CD14-positive monocyte (primary cell): ENCODE data around the gene QTRT2. TPM values are rescaled to one million over a fixed set of nuclear protein-coding genes. Genes with fewer than 3 reads are reported as not detected.

Experiments used
- DNase-seq, 3 donors: peaks; one replicate each; pipeline ENCODE4 v3.0.0-alpha.2; 2011 to 2022
- H2AFZ ChIP-seq: 2 replicates; pipeline ENCODE4 v1.6.0; 2012; ENCODE audit warnings: mild to moderate bottlenecking, low read depth, low read length, inconsistent platforms; ENCODE audit not compliant: insufficient read depth, poor library complexity, severe bottlenecking
- H3K27ac ChIP-seq, 2 donors: 1 replicate in 1 of 2; 2 replicates in 1 of 2; pipeline ENCODE4 v1.5.1; 2012 to 2013; ENCODE audit warnings: low read length in 2 of 2, control low read depth in 1 of 2, inconsistent platforms in 1 of 2, low read depth in 1 of 2, mild to moderate bottlenecking in 1 of 2
- H3K27me3 ChIP-seq, 2 donors: one replicate each; pipeline versions ENCODE4 v1.6.0 to v1.6.1; 2011 to 2013; ENCODE audit warnings: low read length in 2 of 2; ENCODE audit not compliant: control insufficient read depth in 2 of 2, insufficient read depth in 2 of 2
- H3K36me3 ChIP-seq, 2 donors: replicated peaks in 1 of 2; 1 replicate in 1 of 2; 2 replicates in 1 of 2; pipeline versions ENCODE4 v1.5.1 to v1.6.1; 2012 to 2013; ENCODE audit warnings: low read length in 2 of 2, control low read depth in 1 of 2, inconsistent platforms in 1 of 2, mild to moderate bottlenecking in 1 of 2; ENCODE audit not compliant: insufficient read depth in 2 of 2, control insufficient read depth in 1 of 2
- H3K4me1 ChIP-seq, 2 donors: 1 replicate in 1 of 2; 2 replicates in 1 of 2; pipeline versions ENCODE4 v1.5.1 to v1.6.1; 2012 to 2013; ENCODE audit warnings: low read length in 2 of 2, control low read depth in 1 of 2, inconsistent platforms in 1 of 2, mild to moderate bottlenecking in 1 of 2, moderate library complexity in 1 of 2; ENCODE audit not compliant: insufficient read depth in 2 of 2, control insufficient read depth in 1 of 2
- H3K4me2 ChIP-seq: replicated peaks from 2 replicates; pipeline ENCODE3; 2012; ENCODE audit warnings: low read length, moderate library complexity, mild to moderate bottlenecking; ENCODE audit not compliant: poor library complexity, severe bottlenecking; ENCODE audit errors: extremely low read depth
- H3K4me3 ChIP-seq, 3 experiments: fragments of 200-600 bp in 1 of 3; sonication (generic) in 1 of 3; replicated peaks in 1 of 3; 1 replicate in 2 of 3; 2 replicates in 1 of 3; pipeline ENCODE4 v1.5.1; 2011 to 2013; ENCODE audit warnings: low read length in 3 of 3, mild to moderate bottlenecking in 3 of 3, control low read depth in 2 of 3, low read depth in 2 of 3, inconsistent platforms in 1 of 3, moderate library complexity in 1 of 3
- H3K79me2 ChIP-seq: 2 replicates; pipeline ENCODE4 v1.6.0; 2012; ENCODE audit warnings: mild to moderate bottlenecking, control low read depth, inconsistent platforms, low read length, moderate library complexity; ENCODE audit not compliant: insufficient read depth
- H3K9ac ChIP-seq: 2 replicates; pipeline ENCODE4 v1.6.0; 2017; ENCODE audit warnings: low read length, mild to moderate bottlenecking; ENCODE audit not compliant: insufficient read depth, poor library complexity, severe bottlenecking
- H3K9me3 ChIP-seq, 2 donors: replicated peaks in 1 of 2; 1 replicate in 1 of 2; 2 replicates in 1 of 2; pipeline versions ENCODE4 v1.5.1 to v1.6.1; 2012 to 2013; ENCODE audit warnings: low read length in 2 of 2, control low read depth in 1 of 2; ENCODE audit not compliant: control insufficient read depth in 1 of 2, insufficient read depth in 1 of 2
- H4K20me1 ChIP-seq: 2 replicates; pipeline ENCODE4 v1.6.0; 2012; ENCODE audit warnings: mild to moderate bottlenecking, low read length, control low read depth, moderate library complexity; ENCODE audit not compliant: insufficient read depth
- H3K27ac Mint-ChIP-seq, 7 donors: one replicate each; pipeline ENCODE4 v1.8.0; 2020; ENCODE audit warnings: mild to moderate bottlenecking in 7 of 7, mixed read lengths in 7 of 7, moderate library complexity in 6 of 7, inconsistent platforms in 2 of 7
- H3K27me3 Mint-ChIP-seq, 3 donors: one replicate each; pipeline ENCODE4 v1.8.0; 2021 to 2022; ENCODE audit warnings: low read depth in 3 of 3, mild to moderate bottlenecking in 3 of 3, mixed read lengths in 3 of 3, moderate library complexity in 3 of 3, inconsistent platforms in 1 of 3
- H3K36me3 Mint-ChIP-seq, 2 donors: one replicate each; pipeline ENCODE4 v1.8.0; 2020; ENCODE audit warnings: mixed read lengths in 2 of 2, inconsistent platforms in 1 of 2, mild to moderate bottlenecking in 1 of 2
- H3K4me1 Mint-ChIP-seq: one replicate; pipeline ENCODE4 v1.8.0; 2020; ENCODE audit warnings: mild to moderate bottlenecking, mixed read lengths
- H3K4me3 Mint-ChIP-seq, 2 donors: one replicate each; pipeline ENCODE4 v1.8.0; 2020; ENCODE audit warnings: mild to moderate bottlenecking in 2 of 2, mixed read lengths in 2 of 2, moderate library complexity in 1 of 2
- H3K9me3 Mint-ChIP-seq, 7 donors: one replicate each; pipeline ENCODE4 v1.8.0; 2020 to 2022; ENCODE audit warnings: mixed read lengths in 7 of 7, mild to moderate bottlenecking in 6 of 7, moderate library complexity in 6 of 7, inconsistent platforms in 2 of 7
- WGBS: methylation state at CpG from one replicate; pipeline ENCODE4 v1.1.5; 2013; ENCODE audit warnings: missing lambda C conversion rate; ENCODE audit not compliant: insufficient coverage; 5-methylcytosine and 5-hydroxymethylcytosine counted together
- intact Hi-C, 2 donors: fragments of 100-400 bp; cut with micrococcal nuclease; formaldehyde crosslinking; loops; one replicate each; pipeline versions ENCODE4 v1.15.0 to v1.15.1; 2023
- polyA plus RNA-seq, 3 donors: library from polyadenylated mRNA; depleted of rRNA in 1 of 3; unstranded in 2 of 3; stranded (reverse) in 1 of 3; fragments of 300-500 nt in 2 of 3; fragments of >200 nt in 1 of 3; fragmentation: Illumina TruSeq in 2 of 3; gene quantifications; 1 replicate in 2 of 3; 2 replicates in 1 of 3; pipeline ENCODE4 v1.2.3, GENCODE V29; 2012 to 2021
- TF ChIP-seq, protein P1 (sequence below): fragments of 200-600 bp; IDR thresholded peaks from one replicate; pipeline ENCODE4 v1.8.0; 2022; ENCODE audit warnings: antibody characterized with exemption, mild to moderate bottlenecking

Gene QTRT2
- polyA plus RNA-seq, 3 donors, result 14.5 to 16.7 (median 15.9) TPM

DNA sequence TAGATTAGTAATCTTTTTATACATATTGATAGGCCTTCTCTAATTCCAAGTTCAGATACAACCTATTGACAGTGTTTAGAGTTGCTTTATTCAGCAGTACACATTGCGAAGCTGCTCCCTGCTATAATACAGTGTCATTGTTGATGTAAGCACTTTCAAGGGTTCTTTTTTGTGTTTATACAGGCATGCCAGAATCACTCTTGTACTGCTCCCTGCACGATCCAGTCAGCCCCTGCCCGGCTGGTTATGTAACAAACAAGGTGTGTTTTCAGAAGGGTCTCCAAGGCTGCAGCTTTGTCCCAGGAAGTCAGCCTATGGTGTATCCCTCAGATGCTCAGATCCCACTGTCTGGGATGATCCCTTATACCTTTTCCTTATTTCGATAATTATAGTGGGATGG, 11.3 kb downstream of the QTRT2 start:
- H3K27me3 Mint-ChIP-seq, result peaks cover 0 to 2% (median 0%) of the 10 kb centered on the region in 3 donors
- no peak overlapping the region for H3K4me3 Mint-ChIP-seq
- no peak overlapping the region for H3K9ac ChIP-seq
- WGBS, result 100% methylated on average over 2 of the region's 4 CpGs
- TF ChIP-seq, protein P1, sequence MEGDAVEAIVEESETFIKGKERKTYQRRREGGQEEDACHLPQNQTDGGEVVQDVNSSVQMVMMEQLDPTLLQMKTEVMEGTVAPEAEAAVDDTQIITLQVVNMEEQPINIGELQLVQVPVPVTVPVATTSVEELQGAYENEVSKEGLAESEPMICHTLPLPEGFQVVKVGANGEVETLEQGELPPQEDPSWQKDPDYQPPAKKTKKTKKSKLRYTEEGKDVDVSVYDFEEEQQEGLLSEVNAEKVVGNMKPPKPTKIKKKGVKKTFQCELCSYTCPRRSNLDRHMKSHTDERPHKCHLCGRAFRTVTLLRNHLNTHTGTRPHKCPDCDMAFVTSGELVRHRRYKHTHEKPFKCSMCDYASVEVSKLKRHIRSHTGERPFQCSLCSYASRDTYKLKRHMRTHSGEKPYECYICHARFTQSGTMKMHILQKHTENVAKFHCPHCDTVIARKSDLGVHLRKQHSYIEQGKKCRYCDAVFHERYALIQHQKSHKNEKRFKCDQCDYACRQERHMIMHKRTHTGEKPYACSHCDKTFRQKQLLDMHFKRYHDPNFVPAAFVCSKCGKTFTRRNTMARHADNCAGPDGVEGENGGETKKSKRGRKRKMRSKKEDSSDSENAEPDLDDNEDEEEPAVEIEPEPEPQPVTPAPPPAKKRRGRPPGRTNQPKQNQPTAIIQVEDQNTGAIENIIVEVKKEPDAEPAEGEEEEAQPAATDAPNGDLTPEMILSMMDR, result no peak
- H3K27me3 ChIP-seq, result no peaks in the 10 kb centered on the region
- no peak for DNase-seq
- H3K4me1 ChIP-seq, result no peaks in the 10 kb centered on the region
- H4K20me1 ChIP-seq, result peaks cover 62% of the 10 kb centered on the region
- H2AFZ ChIP-seq, result no peak overlapping the region
- H3K4me1 Mint-ChIP-seq, result no peaks in the 10 kb centered on the region
- H3K9me3 Mint-ChIP-seq, result no peaks in the 10 kb centered on the region
- no peak overlapping the region for H3K4me2 ChIP-seq
- H3K36me3 ChIP-seq, result peaks cover 73 to 89% of the 10 kb centered on the region in 2 donors
- peaks cover 73 to 84% of the 10 kb centered on the region in 2 donors for H3K36me3 Mint-ChIP-seq
- H3K9me3 ChIP-seq, result no peaks in the 10 kb centered on the region
- intact Hi-C loops, result no loop called here
- H3K79me2 ChIP-seq, result peaks cover 55% of the 10 kb centered on the region
- no peak overlapping the region for H3K27ac ChIP-seq
- H3K4me3 ChIP-seq, result no peak overlapping the region
- no peak overlapping the region for H3K27ac Mint-ChIP-seq

DNA sequence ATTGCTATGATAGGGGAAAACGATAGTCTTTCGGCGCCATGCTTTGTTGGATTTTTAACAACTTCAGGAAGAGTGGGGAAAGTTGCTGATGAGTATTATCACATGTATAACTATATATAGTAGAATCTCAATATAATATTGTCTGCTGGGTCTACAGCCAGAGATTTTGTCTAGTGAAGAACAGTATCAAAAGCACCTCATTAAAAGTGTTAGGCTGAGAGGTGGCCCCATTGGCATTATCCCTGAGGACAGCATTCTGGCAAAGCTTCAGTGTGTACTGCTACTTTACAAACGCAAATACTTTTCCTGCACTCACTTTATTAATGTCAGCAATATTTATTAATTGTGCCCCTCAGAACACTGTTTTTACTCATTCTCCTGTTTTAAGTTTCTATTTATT, 11.8 kb downstream of the QTRT2 start:
- Histone ChIP-seq H3K9me3 (no peaks in the 10 kb centered on the region), H3K9ac (no peak overlapping the region), H3K36me3 (peaks cover 78 to 94% of the 10 kb centered on the region in 2 donors), H4K20me1 (peaks cover 59% of the 10 kb centered on the region), H3K4me3 (no peak overlapping the region), H3K79me2 (peaks cover 50% of the 10 kb centered on the region), H3K27ac (no peak overlapping the region), H2AFZ (no peak overlapping the region), H3K4me1 (no peaks in the 10 kb centered on the region), H3K27me3 (no peaks in the 10 kb centered on the region), H3K4me2 (no peak overlapping the region)
- no CpG with 5 or more reads among the region's 4 CpGs for WGBS
- TF ChIP-seq, protein P1, result no peak
- Mint-ChIP-seq H3K27ac (no peak overlapping the region), H3K36me3 (peaks cover 78 to 87% of the 10 kb centered on the region in 2 donors), H3K4me3 (no peak overlapping the region), H3K4me1 (no peaks in the 10 kb centered on the region), H3K9me3 (no peaks in the 10 kb centered on the region), H3K27me3 (peaks cover 0 to 2% (median 0%) of the 10 kb centered on the region in 3 donors)
- DNase-seq, result no peak
- intact Hi-C loops, result no loop called here
